Transverse colon (tissue), 3 donors: ENCODE measurements around the gene TAMALIN.

ENCODE experiments used
- EP300 ChIP-seq: sonication (generic); formaldehyde crosslinking; IDR thresholded peaks from one replicate; pipeline ENCODE4 v1.6.1; 2017; ENCODE audit warnings: antibody characterized with exemption, low read depth
- POLR2A ChIP-seq: fragments of 450-650 bp; IDR thresholded peaks from one replicate; pipeline ENCODE4 v1.6.1; 2016; ENCODE audit warnings: antibody characterized with exemption, mild to moderate bottlenecking, moderate library complexity
- TF ChIP-seq, protein P1 (sequence below), 5 experiments: fragments of 200-600 bp in 3 of 5; fragments of 450-650 bp in 2 of 5; sonication (generic) in 3 of 5; IDR thresholded peaks; 1 replicate in 2 of 5; 2 replicates in 3 of 5; pipeline ENCODE4 v1.5.1; 2016 to 2017; ENCODE audit warnings: antibody characterized with exemption in 5 of 5, inconsistent platforms in 3 of 5, mild to moderate bottlenecking in 2 of 5, moderate library complexity in 1 of 5

DNA sequence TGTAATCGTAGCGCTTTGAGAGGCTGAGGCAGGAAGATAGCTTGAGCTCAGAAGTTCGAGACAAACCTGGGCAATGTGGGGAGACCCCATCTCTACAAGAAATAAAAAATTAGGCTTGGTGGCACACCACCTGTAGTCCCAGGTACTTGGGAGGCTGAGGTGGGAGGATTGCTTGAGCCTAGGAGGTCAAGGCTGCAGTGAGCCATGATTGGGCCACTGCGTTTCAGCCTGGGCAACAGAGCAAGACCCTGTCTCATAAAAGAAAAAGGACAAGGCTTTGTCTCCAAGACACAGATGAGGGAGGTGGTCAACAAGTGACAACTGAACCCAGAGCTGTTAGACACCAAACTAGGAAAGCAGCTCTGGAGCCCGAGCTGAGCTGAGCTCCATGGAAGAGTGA lies 14.5 kb upstream of the TAMALIN start:
- TF ChIP-seq, protein P1, sequence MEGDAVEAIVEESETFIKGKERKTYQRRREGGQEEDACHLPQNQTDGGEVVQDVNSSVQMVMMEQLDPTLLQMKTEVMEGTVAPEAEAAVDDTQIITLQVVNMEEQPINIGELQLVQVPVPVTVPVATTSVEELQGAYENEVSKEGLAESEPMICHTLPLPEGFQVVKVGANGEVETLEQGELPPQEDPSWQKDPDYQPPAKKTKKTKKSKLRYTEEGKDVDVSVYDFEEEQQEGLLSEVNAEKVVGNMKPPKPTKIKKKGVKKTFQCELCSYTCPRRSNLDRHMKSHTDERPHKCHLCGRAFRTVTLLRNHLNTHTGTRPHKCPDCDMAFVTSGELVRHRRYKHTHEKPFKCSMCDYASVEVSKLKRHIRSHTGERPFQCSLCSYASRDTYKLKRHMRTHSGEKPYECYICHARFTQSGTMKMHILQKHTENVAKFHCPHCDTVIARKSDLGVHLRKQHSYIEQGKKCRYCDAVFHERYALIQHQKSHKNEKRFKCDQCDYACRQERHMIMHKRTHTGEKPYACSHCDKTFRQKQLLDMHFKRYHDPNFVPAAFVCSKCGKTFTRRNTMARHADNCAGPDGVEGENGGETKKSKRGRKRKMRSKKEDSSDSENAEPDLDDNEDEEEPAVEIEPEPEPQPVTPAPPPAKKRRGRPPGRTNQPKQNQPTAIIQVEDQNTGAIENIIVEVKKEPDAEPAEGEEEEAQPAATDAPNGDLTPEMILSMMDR (IDR thresholded peaks at IDR 0.05), result no peak
- TF ChIP-seq POLR2A (no peak), EP300 (no peak)
